Esophagus muscularis mucosa (tissue), 4 donors: ENCODE measurements around the gene SHISA4. TPM values are rescaled to one million over a fixed set of nuclear protein-coding genes. Genes with fewer than 3 reads are reported as not detected.

ENCODE experiments used
- DNase-seq: peaks from one replicate; pipeline ENCODE4 v3.0.0-alpha.2; 2017; ENCODE audit errors: extremely low spot score
- H3K27ac ChIP-seq, 4 donors: fragments of 200-600 bp; sonication (generic); replicated peaks in 1 of 4; 1 replicate in 3 of 4; 2 replicates in 1 of 4; pipeline ENCODE4 v1.5.1; 2016 to 2019; ENCODE audit warnings: mild to moderate bottlenecking in 1 of 4
- H3K27me3 ChIP-seq, 4 donors: fragments of 200-600 bp; sonication (generic); one replicate each; pipeline versions ENCODE4 v1.5.1 to v1.6.0; 2016 to 2019
- H3K36me3 ChIP-seq, 4 donors: fragments of 200-600 bp; sonication (generic); one replicate each; pipeline ENCODE4 v1.5.1; 2016 to 2019
- H3K4me1 ChIP-seq, 4 donors: fragments of 200-600 bp; sonication (generic); one replicate each; pipeline ENCODE4 v1.5.1; 2016 to 2019
- H3K4me3 ChIP-seq, 4 donors: fragments of 200-600 bp; sonication (generic); 1 replicate in 2 of 4; 2 replicates in 2 of 4; pipeline ENCODE4 v1.5.1; 2016 to 2019; ENCODE audit warnings: mild to moderate bottlenecking in 4 of 4, moderate library complexity in 1 of 4
- H3K9me3 ChIP-seq, 4 donors: fragments of 200-600 bp; sonication (generic); 1 replicate in 3 of 4; 2 replicates in 1 of 4; pipeline ENCODE4 v1.5.1; 2016 to 2019
- EP300 ChIP-seq: sonication (generic); formaldehyde crosslinking; IDR thresholded peaks from one replicate; pipeline ENCODE4 v1.6.1; 2017; ENCODE audit warnings: antibody characterized with exemption
- POLR2A ChIP-seq: fragments of 450-650 bp; IDR thresholded peaks from one replicate; pipeline ENCODE4 v1.6.1; 2017; ENCODE audit warnings: antibody characterized with exemption, moderate library complexity, mild to moderate bottlenecking, low read depth
- POLR2AphosphoS5 ChIP-seq, 2 donors: sonication (generic); formaldehyde crosslinking; IDR thresholded peaks; one replicate each; pipeline ENCODE4 v1.6.1; 2017; ENCODE audit warnings: antibody characterized with exemption in 2 of 2
- WGBS: methylation state at CpG from one replicate; pipeline ENCODE4 v1.1.5; 2018; 5-methylcytosine and 5-hydroxymethylcytosine counted together
- intact Hi-C: fragments of 100-400 bp; cut with DNase I; formaldehyde crosslinking; loops from one replicate; pipeline ENCODE4 v1.15.1; 2023
- total RNA-seq, 4 donors: library from RNA; depleted of rRNA; stranded (reverse); fragments of >200 nt; gene quantifications; one replicate each; pipeline versions ENCODE4 v1.1.0 to v1.2.1, GENCODE V29; 2016
- TF ChIP-seq, protein P1 (sequence below), 3 experiments: fragments of 200-600 bp in 2 of 3; fragments of 450-650 bp in 1 of 3; sonication (generic) in 2 of 3; IDR thresholded peaks; one replicate each; pipeline ENCODE4 v1.5.1; 2017 to 2019; ENCODE audit warnings: antibody characterized with exemption in 3 of 3, mild to moderate bottlenecking in 2 of 3, moderate library complexity in 1 of 3

SHISA4 gene
- total RNA-seq, 4 donors from 2014 or later = 20.3 to 31.0 (median 28.5) TPM

DNA sequence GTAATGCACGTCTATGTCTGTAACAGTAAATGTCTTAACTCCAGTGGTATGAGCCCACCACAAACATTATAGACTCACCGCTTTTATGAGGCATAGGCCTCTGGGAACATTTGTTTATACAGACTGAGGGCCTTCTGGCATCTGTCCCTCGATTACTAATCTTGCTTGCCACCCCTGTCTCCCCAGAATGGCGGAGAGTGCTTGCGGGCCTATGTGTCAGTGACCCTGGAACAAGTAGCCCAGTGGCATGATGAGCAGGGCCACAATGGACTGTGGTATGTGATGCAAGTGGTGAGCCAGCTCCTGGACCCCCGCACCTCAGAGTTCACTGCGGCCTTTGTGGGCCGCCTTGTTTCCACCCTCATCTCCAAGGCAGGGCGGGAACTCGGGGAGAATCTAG lies 18.3 kb upstream of the SHISA4 start:
- Histone ChIP-seq H3K4me1 (no peaks in the 10 kb centered on the region), H3K36me3 (peaks cover 62 to 100% (median 95%) of the 10 kb centered on the region in 4 donors), H3K9me3 (no peaks in the 10 kb centered on the region), H3K4me3 (no peak overlapping the region), H3K27ac (no peak overlapping the region), H3K27me3 (no peaks in the 10 kb centered on the region)
- intact Hi-C loops = no loop called here
- no peak for DNase-seq
- 94% methylated on average over 9 of the region's 10 CpGs for WGBS
- TF ChIP-seq, protein P1, sequence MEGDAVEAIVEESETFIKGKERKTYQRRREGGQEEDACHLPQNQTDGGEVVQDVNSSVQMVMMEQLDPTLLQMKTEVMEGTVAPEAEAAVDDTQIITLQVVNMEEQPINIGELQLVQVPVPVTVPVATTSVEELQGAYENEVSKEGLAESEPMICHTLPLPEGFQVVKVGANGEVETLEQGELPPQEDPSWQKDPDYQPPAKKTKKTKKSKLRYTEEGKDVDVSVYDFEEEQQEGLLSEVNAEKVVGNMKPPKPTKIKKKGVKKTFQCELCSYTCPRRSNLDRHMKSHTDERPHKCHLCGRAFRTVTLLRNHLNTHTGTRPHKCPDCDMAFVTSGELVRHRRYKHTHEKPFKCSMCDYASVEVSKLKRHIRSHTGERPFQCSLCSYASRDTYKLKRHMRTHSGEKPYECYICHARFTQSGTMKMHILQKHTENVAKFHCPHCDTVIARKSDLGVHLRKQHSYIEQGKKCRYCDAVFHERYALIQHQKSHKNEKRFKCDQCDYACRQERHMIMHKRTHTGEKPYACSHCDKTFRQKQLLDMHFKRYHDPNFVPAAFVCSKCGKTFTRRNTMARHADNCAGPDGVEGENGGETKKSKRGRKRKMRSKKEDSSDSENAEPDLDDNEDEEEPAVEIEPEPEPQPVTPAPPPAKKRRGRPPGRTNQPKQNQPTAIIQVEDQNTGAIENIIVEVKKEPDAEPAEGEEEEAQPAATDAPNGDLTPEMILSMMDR (IDR thresholded peaks at IDR 0.05) = no peak
- TF ChIP-seq EP300 = no peak
- no peak for TF ChIP-seq POLR2AphosphoS5 (IDR thresholded peaks at IDR 0.05)
- TF ChIP-seq POLR2A = no peak

DNA sequence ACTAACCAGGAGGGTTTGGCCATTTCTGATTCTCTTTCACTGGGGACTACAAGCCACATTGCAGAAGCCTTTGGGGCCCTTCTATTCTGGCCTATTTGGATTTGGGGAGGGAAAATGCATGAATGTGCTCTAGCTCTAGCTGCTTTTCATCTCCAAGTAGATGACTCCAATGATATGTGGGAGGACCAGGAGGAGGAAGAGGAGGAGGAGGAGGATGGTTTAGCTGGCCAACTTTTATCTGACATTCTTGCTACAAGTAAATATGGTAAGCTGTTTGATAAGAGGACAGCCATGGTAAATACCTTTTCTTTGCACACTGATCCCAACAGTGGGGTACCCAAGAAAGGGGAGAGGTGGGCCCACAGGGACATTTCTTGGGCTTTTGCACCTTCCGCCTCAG lies 14.0 kb upstream of the SHISA4 start:
- peaks cover 3 to 14% (median 7%) of the 10 kb centered on the region in 4 donors for H3K4me1 ChIP-seq
- TF ChIP-seq POLR2A (no peak), POLR2AphosphoS5 (IDR thresholded peaks at IDR 0.05) (no peak), EP300 (no peak)
- TF ChIP-seq, protein P1 (IDR thresholded peaks at IDR 0.05) = no peak
- intact Hi-C loops = no loop called here
- no peak overlapping the region for H3K27ac ChIP-seq
- no peak overlapping the region for H3K4me3 ChIP-seq
- no peaks in the 10 kb centered on the region for H3K27me3 ChIP-seq
- no peaks in the 10 kb centered on the region for H3K9me3 ChIP-seq
- DNase-seq = no peak
- 100% methylated on average over 1 of the region's 1 CpG for WGBS
- H3K36me3 ChIP-seq = peaks cover 33 to 72% (median 62%) of the 10 kb centered on the region in 4 donors

DNA sequence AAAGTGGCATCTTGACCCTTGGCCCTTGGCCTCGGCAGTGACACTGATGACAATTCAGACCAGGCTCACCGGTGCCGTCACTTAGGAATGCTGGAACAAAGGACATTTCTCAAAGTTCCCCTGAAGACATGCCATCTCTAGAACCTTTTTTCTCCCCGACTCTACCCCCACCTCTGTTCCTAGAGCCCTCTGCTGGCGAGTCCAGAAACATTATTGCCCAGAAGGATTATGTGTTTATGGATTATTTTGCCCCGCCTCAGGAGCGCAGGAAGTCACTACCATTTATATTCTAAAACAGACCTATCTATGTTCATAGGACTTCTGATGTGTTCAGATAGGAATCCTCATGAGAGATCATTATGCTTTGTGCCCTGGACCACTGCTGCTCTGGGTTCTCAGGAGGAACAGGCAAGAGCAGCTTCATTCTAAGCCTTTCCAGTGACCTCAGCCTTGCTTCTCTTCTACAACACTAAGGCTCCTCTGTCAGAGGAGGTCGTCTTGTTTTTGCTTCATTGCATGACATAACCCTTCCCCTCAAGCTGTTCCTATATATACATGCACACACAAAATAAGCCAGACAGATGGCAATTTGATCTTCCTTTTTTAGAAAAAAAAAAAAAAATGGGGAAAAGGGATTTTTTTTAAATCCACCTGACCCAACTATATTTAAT lies 12.4 kb upstream of the SHISA4 start:
- Histone ChIP-seq H3K27me3 (no peaks in the 10 kb centered on the region), H3K36me3 (peaks cover 18 to 56% (median 46%) of the 10 kb centered on the region in 4 donors), H3K27ac (no peak overlapping the region), H3K4me1 (peaks cover 3 to 14% (median 7%) of the 10 kb centered on the region in 4 donors), H3K9me3 (no peaks in the 10 kb centered on the region), H3K4me3 (no peak overlapping the region)
- TF ChIP-seq POLR2AphosphoS5 (IDR thresholded peaks at IDR 0.05) = no peak
- no peak for TF ChIP-seq EP300
- TF ChIP-seq, protein P1 (IDR thresholded peaks at IDR 0.05) = peak in 2 of 3 experiments; percentile 30 to 41
- TF ChIP-seq POLR2A = no peak
- DNase-seq = no peak
- 54% methylated on average over 8 of the region's 8 CpGs for WGBS
- intact Hi-C loops = no loop called here

GRCh38 chr1:201877877-201878401 lies 10.8 kb upstream of the SHISA4 start:
- no peaks in the 10 kb centered on the region for H3K9me3 ChIP-seq
- intact Hi-C loops = loop anchor here (1.0 kb wide), 1 partner anchor 94 kb away; no protein-coding TSS in a partner anchor
- H3K27ac ChIP-seq = peak overlapping the region in 3 of 4 donors; percentile 3 to 19 (median 15)
- 41% methylated on average over 5 of the region's 6 CpGs for WGBS
- TF ChIP-seq, protein P1 (IDR thresholded peaks at IDR 0.05) = peak; percentile 62 to 74 (median 68)
- TF ChIP-seq POLR2AphosphoS5 (IDR thresholded peaks at IDR 0.05) (peak in 1 of 2 donors; percentile 10), POLR2A (no peak), EP300 (no peak)
- DNase-seq = no peak
- H3K36me3 ChIP-seq = peaks cover 1 to 39% (median 30%) of the 10 kb centered on the region in 4 donors
- H3K4me1 ChIP-seq = peaks cover 8 to 20% (median 11%) of the 10 kb centered on the region in 4 donors
- no peak overlapping the region for H3K4me3 ChIP-seq
- H3K27me3 ChIP-seq = no peaks in the 10 kb centered on the region
